ENCODE results near the gene NXPE4. TPM values are rescaled to one million over a fixed set of nuclear protein-coding genes. Genes with fewer than 3 reads are reported as not detected.
"Not testable (repeated sequence)": the region's sequence is repeated elsewhere in the genome, so short reads cannot be mapped to it uniquely, and the experiment has no call there.

Gene NXPE4
- not detected for total RNA-seq

- Histone ChIP-seq H3K9me3 (ENCODE audit: low read depth, low read length) (no peaks in the 10 kb centered on the region), H3K4me3 (ENCODE audit: low read length) (no peak within 1 kb of the TSS), H3K27me3 (ENCODE audit: insufficient read depth, low read length) (no peaks in the 10 kb centered on the region), H3K4me1 (ENCODE audit: insufficient read depth, low read length) (no peaks in the 10 kb centered on the region)
These were observed at the start of gene NXPE4 for GRCh38 chr11:114595571-114595970. Gene NXPE4, minus strand, starts transcription at chr11:114595786. Its CDS starts 1,027 bp downstream, at chr11:114594759.

- not testable (repeated sequence) for H3K27me3 ChIP-seq (ENCODE audit: insufficient read depth, low read length); H3K4me3 ChIP-seq (ENCODE audit: low read length); H3K4me1 ChIP-seq (ENCODE audit: insufficient read depth, low read length); H3K9me3 ChIP-seq (ENCODE audit: low read depth, low read length)
These were observed 43.9 kb upstream of the NXPE4 start for GRCh38 chr11:114639440-114639839.

- not testable (repeated sequence) for H3K4me3 ChIP-seq (ENCODE audit: low read length); H3K9me3 ChIP-seq (ENCODE audit: low read depth, low read length); H3K27me3 ChIP-seq (ENCODE audit: insufficient read depth, low read length); H3K4me1 ChIP-seq (ENCODE audit: insufficient read depth, low read length)
These were observed 35.9 kb upstream of the NXPE4 start for GRCh38 chr11:114631445-114631965.

GRCh38 chr11:114625294-114625693, 29.7 kb upstream of the NXPE4 start:
- peaks cover 38% of the 10 kb centered on the region for H3K9me3 ChIP-seq (ENCODE audit: low read depth, low read length)
- H3K4me1 ChIP-seq (ENCODE audit: insufficient read depth, low read length), result no peaks in the 10 kb centered on the region
- H3K4me3 ChIP-seq (ENCODE audit: low read length), result no peak overlapping the region
- H3K27me3 ChIP-seq (ENCODE audit: insufficient read depth, low read length), result no peaks in the 10 kb centered on the region

GRCh38 chr11:114624455-114625207, 29.0 kb upstream of the NXPE4 start:
- Histone ChIP-seq H3K9me3 (ENCODE audit: low read depth, low read length) (peaks cover 38% of the 10 kb centered on the region), H3K27me3 (ENCODE audit: insufficient read depth, low read length) (no peaks in the 10 kb centered on the region), H3K4me1 (ENCODE audit: insufficient read depth, low read length) (no peaks in the 10 kb centered on the region), H3K4me3 (ENCODE audit: low read length) (no peak overlapping the region)

- Histone ChIP-seq H3K9me3 (ENCODE audit: low read depth, low read length) (peaks cover 38% of the 10 kb centered on the region), H3K27me3 (ENCODE audit: insufficient read depth, low read length) (no peaks in the 10 kb centered on the region), H3K4me3 (ENCODE audit: low read length) (no peak overlapping the region), H3K4me1 (ENCODE audit: insufficient read depth, low read length) (no peaks in the 10 kb centered on the region)
These were observed 28.1 kb upstream of the NXPE4 start for GRCh38 chr11:114623720-114624119.

- no peak overlapping the region for H3K4me3 ChIP-seq (ENCODE audit: low read length)
- no peaks in the 10 kb centered on the region for H3K27me3 ChIP-seq (ENCODE audit: insufficient read depth, low read length)
- H3K4me1 ChIP-seq (ENCODE audit: insufficient read depth, low read length), result no peaks in the 10 kb centered on the region
- peaks cover 46% of the 10 kb centered on the region for H3K9me3 ChIP-seq (ENCODE audit: low read depth, low read length)
These were observed 27.3 kb upstream of the NXPE4 start for GRCh38 chr11:114622858-114623257.

GRCh38 chr11:114621950-114622809, 26.6 kb upstream of the NXPE4 start:
- H3K4me3 ChIP-seq (ENCODE audit: low read length), result no peak overlapping the region
- peaks cover 53% of the 10 kb centered on the region for H3K9me3 ChIP-seq (ENCODE audit: low read depth, low read length)
- no peaks in the 10 kb centered on the region for H3K27me3 ChIP-seq (ENCODE audit: insufficient read depth, low read length)
- H3K4me1 ChIP-seq (ENCODE audit: insufficient read depth, low read length), result no peaks in the 10 kb centered on the region

- Histone ChIP-seq H3K27me3 (ENCODE audit: insufficient read depth, low read length) (no peaks in the 10 kb centered on the region), H3K9me3 (ENCODE audit: low read depth, low read length) (peaks cover 64% of the 10 kb centered on the region), H3K4me3 (ENCODE audit: low read length) (no peak overlapping the region), H3K4me1 (ENCODE audit: insufficient read depth, low read length) (no peaks in the 10 kb centered on the region)
These were observed 25.5 kb upstream of the NXPE4 start for GRCh38 chr11:114621072-114621471.

- no peak overlapping the region for H3K4me3 ChIP-seq (ENCODE audit: low read length)
- H3K9me3 ChIP-seq (ENCODE audit: low read depth, low read length), result peaks cover 77% of the 10 kb centered on the region
- H3K27me3 ChIP-seq (ENCODE audit: insufficient read depth, low read length), result no peaks in the 10 kb centered on the region
- no peaks in the 10 kb centered on the region for H3K4me1 ChIP-seq (ENCODE audit: insufficient read depth, low read length)
These were observed 24.1 kb upstream of the NXPE4 start for GRCh38 chr11:114619659-114620173.

GRCh38 chr11:114618139-114618538, 22.6 kb upstream of the NXPE4 start:
- Histone ChIP-seq H3K27me3 (ENCODE audit: insufficient read depth, low read length) (no peaks in the 10 kb centered on the region), H3K9me3 (ENCODE audit: low read depth, low read length) (peaks cover 71% of the 10 kb centered on the region), H3K4me3 (ENCODE audit: low read length) (no peak overlapping the region), H3K4me1 (ENCODE audit: insufficient read depth, low read length) (no peaks in the 10 kb centered on the region)

GRCh38 chr11:114617157-114618124, 21.9 kb upstream of the NXPE4 start:
- Histone ChIP-seq H3K27me3 (ENCODE audit: insufficient read depth, low read length) (no peaks in the 10 kb centered on the region), H3K4me1 (ENCODE audit: insufficient read depth, low read length) (no peaks in the 10 kb centered on the region), H3K9me3 (ENCODE audit: low read depth, low read length) (peaks cover 68% of the 10 kb centered on the region), H3K4me3 (ENCODE audit: low read length) (no peak overlapping the region)

GRCh38 chr11:114616516-114616915, 20.9 kb upstream of the NXPE4 start:
- no peaks in the 10 kb centered on the region for H3K4me1 ChIP-seq (ENCODE audit: insufficient read depth, low read length)
- no peaks in the 10 kb centered on the region for H3K27me3 ChIP-seq (ENCODE audit: insufficient read depth, low read length)
- H3K9me3 ChIP-seq (ENCODE audit: low read depth, low read length), result peaks cover 63% of the 10 kb centered on the region
- H3K4me3 ChIP-seq (ENCODE audit: low read length), result no peak overlapping the region
